Dedifferentiated amniotic fluid mesenchymal stem cell (primary cell): ENCODE data around the gene MDM4.

Source experiments
- DNase-seq: peaks from one replicate; pipeline ENCODE4 v3.0.0-alpha.2; 2016; ENCODE audit errors: extremely low spot score

Gene MDM4

DNA sequence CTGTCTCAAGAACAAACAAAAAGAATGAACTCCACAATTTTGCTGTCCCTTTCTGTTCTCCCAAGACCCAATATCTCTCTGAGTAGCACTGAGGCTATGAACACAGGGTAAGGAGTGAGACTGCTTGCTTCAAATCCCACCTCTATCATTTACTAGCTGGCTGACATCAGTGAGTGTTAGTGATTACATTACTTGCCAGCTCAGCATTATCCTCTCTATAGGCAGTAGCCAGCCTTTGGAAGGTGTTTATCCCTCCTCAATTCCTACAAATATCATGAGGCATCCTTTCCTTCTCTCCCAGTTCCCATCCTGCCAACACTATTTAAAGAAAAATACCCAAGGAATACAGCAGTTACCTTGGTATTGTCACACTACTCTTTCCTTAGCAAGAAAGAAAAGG lies 24.6 kb upstream of the MDM4 start:
- no peak for DNase-seq

DNA sequence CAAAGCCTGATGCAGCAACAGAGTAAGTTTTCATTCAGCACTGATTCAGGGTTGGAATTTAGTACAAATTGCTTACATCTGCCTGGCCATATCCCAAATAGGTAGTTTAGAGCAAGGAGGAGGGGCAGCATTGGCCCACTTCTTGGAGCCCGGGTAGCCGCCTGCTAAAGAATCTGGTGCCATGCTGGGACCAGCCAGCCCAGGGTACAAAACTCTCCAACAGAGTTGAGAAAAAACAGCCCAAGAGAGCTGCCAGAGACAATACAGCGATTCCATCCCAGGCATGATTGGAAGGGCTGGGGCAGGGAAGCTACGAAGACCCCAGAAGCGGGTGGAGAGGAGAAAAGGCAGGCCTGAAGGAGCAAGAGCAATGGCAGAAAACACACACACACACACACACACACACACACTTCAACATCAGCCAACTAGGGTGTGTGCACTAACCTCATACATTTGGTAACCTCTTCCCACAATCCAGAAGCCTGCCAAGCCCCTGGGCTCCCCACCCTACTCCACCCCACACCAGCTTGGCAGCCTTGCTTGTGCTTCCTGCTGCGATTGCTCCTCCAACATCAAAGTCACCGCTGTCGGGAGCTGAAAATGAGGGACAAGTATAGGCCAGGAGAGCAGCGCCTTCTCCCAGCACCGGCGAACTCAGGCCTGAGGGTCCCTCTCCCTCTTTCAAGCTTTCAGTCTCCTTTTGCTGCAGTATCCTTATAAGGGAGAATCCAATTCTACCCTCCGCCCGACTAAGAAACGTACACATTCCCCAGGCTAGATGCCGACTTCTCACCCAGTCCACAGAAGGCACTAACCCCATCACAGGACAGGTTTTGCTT lies 22.8 kb upstream of the MDM4 start:
- DNase-seq: peak; percentile 69

DNA sequence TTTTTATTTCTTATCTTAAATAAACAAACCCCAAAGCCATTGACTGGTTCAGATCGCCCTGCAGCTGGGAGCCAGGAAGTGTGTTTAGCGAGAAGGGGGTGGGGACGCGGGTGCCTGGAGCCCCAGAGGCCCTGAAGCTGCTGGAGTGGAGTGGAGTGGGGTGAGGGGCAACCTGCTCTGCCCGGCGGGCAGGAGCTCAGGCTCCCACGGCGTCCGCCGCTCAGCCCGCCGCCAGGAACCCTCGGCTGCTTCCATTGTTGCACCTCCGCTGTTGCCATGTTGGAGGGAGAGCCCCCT lies 22.3 kb upstream of the MDM4 start:
- no peak for DNase-seq

DNA sequence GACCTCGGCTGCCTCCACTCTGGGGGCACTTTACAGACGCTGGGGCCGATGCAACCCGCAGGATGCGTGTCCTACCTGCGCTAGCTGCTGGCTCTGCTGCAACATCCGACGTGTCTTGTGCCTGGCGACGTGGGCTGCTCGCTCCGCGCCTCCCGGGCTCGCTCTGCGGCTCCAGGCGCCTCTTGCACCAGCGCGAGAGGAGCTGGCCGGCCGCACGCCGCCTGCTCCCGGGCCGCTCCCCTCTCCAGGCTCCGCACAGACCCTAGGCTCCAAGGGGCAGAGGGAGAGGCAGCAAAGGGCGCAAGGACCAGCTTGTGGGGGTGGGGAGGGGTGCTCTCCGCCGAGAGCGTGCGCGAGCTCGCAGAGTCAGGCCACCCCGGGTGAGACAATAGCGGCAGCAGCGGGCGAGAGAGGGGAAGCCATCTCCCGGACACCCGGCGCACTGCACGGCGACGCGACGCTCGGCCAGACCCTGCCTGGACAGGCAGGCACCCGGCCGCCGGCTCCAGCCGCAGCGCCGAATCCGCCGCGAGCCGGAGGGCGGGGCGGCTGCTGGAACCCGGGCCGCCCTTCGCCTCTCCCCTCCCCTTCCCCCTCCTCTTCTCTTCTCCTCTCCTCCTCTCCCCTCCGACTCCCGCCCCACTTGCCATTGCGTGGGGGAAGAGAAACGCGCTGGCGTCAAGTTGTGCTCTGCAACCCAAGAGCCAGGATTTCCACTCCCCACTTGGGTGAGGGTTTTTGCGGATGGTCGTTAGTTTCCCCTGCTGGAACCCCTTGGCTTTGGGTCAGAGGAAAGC lies 21.7 kb upstream of the MDM4 start, which contains the start of gene PIK3C2B:
TSS of gene PIK3C2B (minus strand) at position 525 of the 797 bp plus-strand sequence. CDS start 25,003 bp downstream, outside the sequence.
- peak; percentile 63 for DNase-seq

DNA sequence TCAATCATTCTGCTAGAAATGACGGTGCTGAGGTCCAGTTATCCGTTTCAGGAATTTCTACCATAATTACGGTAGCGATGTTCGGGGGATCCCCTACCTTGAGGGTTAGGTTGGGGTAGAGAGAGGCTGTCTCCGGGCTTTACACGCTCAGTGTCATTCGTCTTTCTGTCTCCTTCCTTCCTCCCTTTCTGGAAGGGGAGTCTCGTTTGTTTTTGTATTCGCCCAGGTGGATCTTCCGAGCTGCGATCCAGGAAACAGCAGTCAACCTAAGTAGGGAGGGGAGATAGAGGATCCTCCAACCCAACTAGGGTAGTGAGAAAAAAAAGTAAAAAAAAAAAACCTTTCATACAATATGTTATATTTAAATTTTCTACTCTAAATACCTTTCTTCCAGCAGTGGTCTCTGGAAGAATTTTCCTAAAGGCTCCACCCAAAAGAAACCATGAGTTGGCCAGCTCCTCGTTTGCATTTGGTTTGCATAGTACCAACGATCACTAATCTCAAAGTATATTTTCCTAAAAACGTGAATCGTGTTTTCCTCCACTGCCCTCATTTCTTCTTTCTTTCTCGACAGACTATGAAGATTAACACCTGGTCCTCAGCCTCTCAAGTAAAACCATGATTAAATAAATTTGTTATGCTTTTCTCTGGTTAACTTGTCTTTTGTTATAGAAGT lies 21.0 kb upstream of the MDM4 start:
- DNase-seq: no peak

DNA sequence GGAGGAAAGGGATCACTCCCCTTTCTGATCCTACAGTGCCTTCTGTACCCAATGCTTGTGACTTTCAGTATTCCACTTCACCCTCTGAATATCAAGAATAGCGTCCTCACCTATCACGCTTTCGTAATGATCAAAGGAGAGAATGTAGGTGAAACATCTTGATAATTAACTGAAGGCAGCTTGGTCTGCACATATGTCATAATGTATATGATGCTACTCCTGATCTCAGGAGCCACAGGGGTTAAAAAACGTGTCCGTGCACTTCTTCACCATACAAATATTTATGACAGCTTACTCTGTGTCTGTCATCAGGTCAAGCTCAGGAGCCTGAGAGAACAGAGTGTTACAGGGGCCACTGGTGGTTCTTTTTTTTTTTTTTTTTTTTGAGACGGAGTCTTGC lies 20.4 kb upstream of the MDM4 start:
- DNase-seq: no peak

DNA sequence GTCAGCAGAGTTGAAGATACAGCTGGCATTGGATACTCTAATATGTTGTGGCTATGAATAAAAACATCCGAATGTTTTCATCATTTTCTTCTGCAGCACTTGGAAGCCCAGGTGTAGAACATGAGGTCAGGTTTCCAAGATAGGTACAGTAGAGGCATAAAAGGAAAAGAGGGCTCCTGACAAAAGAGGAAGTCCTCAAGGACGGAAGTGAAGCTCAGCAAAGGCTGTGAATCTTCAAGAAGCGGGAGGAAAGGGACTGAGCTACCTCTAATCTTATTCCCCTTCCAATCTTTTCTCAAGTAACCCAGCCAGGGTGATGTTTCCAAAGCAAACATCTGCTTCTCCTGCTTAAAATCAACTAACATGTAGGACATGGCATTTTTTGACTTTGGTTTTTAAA lies 17.2 kb upstream of the MDM4 start:
- DNase-seq: no peak

DNA sequence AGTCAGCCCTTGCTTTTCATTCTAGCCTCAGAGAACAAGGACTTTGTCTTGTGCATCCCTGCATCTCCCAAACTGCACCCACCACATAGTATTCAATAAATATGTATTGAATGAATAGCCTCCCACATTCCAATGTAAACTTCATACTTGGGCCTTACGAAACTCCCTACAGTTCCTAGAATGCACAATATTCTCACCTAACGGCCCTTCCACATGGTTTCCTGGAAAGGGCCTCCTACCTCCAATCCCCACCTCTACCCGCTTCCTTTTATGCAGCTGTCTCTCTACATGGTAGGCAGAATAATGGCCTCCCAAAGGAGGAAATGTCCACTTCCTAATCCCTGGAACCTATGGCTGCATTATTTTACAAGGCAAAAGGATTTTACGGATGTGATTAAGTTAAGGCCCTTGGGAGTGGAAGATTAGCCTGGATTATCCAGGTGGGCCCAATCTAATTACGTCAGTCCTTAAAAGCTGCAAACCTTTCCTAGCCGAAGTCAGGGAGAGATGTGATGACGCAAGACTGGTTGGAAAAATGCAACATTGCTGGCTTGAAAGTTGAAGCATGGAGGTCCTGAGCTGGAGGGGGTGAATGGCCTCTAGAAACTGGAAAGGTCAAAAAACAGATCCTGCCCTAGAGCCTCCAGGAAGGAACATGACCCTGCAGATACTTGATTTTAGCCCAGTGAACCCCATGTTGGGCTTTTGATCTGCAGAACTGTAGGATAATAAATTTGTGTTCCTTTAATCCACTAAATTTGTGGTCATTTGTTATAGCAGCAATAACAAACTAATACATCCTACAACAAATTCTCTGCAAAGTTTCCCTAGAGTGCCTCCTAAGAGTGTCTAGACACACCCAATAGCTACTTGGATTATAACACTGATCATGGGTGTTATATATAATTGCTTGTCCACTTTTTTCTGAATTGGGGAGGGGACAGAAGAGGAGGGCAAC lies 16.4 kb upstream of the MDM4 start:
- no peak for DNase-seq

DNA sequence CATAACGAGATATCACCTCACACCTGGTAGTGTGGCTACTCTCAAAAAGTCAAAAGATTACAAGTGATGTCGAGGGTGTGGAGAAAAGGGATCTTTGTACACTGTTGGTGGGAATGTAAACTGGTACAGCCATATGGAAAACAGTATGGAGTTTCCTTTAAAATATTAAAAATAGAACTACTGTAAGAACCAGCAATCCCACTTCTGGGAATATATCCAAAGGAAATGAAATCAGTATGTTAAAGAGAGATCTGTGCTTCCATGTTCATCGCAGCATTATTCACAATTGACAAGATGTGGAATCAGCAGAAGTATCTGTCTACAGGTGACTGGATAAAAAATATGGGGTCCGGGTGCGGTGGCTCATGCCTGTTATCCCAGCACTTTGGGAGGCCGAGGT lies 14.0 kb upstream of the MDM4 start:
- DNase-seq: no peak

DNA sequence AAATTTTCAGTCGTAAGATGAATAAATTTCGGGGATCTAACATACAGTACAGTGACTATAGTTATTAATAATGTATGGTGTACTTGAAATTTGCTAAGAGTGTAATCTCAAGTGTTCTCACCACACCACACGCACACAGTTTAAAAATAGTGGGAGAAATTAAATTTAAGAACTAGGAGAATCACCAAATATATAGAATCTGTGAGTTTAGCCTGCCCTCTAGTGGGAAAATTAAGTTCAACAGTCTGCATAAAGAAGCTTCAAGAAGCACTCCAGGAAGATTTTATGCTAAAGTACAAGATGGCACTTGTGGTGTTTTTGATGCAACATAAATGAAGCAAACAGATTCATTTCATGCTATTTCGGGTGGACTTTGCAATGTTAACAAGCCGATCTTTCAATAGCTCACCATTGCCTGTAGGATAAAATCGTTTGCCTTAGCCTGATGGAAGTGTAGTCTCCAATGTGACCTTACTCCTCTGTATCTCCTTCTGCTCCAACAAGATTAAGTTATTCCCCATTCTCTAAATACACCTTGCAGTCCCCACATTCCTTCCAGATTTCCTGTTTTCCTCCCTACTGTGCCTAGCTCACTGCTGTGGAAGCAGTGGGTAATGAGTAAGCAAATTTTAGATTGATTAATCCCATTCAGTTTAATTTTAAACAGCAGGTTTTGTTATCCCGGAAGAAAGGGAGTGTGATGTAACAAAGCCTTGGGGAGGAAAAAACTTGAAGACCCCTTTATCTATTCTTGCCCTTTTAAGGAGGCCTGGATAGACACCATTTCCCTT lies 12.9 kb upstream of the MDM4 start:
- DNase-seq: peak; percentile 93

DNA sequence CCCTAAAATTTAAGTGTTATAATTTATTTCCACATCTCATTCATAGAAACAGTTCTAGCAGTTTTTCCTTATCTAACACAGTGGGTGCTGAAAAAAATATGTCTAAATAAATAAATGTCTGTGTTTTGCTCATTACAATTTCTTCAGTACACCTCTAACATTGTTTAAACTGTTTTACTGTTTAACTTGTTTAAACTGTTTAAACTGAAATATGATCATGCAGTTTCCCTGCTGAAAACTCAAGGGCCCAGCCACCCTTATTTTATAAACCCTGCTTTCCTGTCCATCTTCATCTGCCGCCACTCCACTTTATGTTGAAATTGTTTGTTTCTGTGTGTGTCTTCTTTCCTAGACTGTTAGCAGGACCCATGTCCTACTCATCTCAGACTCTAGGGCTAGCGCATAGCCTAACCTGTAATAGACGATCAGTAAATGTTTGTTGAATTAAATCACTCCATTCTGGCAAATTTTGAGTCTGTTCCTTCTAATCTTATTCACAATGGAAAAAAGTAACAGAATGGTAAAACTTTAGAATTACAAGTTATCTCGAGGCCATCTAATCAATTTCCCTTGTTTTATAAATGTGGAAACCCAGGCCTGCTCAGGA lies 12.2 kb upstream of the MDM4 start:
- no peak for DNase-seq

DNA sequence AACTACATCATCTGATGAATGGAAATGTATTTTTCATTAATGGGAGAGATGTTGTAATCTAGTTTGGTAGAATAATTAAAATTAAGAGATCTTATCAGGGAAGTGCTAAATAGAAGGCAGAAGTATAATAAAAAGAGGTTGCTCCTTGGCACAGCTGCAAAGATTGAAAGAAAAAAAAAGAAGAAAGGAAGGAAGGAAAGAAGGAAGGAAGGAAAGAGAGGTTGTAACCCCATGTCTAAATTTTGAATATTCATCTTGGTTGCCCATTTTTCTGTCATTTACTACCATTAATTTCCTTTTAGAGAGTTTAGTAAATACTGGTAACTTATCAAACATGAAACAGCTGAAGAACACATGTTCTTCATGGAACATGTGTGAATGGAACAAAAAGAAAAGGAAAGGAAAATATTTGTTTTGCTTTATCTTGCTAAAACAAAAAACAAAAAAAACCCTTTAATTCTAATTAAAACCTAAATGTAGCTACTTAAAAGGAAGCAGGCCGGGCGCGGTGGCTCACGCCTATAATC lies 10.5 kb upstream of the MDM4 start:
- DNase-seq: no peak

DNA sequence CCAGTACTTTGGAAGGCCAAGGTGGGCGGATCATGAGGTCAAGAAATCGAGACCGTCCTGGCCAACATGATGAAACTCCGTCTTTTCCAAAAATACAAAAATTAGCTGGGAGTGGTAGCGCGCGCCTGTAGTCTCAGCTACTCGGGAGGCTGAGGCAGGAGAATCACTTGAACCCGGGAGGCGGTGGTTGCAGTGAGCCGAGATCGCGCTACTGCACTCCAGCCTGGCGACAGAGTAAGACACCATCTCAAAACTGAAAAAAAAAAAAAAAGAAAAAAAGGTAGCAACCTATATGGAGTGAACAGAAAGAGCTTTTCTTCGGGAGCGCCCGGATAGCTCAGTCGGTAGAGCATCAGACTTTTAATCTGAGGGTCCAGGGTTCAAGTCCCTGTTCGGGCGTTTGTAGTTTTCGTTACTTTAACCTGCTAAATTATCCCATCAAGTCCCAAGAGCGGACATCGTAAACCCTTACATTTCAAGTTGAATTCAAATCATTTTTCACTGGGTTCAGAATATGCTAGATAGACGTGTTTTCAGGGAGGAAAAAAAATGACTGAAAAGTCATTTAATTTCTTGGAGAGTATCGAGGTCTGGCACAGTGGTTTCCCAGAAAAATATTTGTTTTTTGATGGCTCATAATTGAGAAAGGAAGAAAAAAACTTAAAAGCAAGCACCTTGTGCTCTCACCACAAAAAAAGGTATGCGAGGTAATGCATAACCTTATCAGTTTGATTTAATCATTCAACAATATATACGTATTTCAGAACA lies 9.8 kb upstream of the MDM4 start:
- peak; percentile 95 for DNase-seq

DNA sequence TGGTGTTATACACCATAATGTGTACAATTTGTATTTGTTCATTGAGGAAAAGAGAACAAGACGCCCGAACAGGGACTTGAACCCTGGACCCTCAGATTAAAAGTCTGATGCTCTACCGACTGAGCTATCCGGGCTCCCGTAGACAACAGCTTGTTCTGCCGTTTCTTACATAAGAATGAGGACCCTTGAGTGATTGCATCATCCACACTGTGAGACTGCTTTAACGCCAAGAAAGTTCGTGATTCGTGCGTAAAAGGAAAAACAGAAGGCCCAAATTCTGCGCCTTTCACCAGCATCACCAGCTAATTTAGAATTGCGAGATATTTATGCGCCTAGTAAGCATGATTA lies 9.3 kb upstream of the MDM4 start:
- DNase-seq: peak; percentile 92

DNA sequence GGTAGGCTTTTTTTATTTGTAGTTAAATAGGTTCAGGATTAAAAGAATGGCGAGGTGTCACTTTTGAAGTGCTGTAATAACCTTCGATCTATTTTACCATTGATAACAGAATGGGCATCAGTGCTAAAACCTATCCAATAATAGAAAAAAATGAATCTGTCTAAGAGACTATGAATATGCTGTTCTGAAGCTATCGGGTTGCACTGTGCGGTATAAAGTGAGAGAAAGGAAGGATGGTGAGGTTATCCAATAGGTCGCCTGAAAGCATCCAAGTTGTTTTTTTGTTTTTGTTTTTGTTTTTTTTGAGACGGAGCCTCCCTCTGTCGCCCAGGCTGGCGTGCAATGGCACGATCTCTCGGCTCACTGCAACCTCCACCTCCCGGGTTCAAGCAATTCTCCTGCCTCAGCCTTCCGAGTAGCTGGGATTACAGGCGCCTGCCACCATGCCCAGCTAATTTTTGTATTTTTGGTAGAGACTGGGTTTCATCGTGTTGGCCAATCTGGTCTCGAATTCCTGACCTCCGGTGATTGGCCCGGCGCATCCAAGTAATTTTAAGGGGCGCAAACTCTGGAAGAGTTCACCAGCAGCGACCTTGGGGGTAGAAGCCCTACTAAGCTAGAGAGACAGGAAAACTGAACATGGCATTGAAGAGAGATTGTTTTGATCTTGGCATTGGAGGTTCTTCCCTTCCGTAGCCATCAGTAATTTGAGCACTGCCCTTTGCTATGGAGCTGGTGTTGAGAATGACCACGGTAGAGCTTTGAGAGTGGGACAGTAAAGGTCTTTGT lies 8.7 kb upstream of the MDM4 start:
- DNase-seq: no peak

DNA sequence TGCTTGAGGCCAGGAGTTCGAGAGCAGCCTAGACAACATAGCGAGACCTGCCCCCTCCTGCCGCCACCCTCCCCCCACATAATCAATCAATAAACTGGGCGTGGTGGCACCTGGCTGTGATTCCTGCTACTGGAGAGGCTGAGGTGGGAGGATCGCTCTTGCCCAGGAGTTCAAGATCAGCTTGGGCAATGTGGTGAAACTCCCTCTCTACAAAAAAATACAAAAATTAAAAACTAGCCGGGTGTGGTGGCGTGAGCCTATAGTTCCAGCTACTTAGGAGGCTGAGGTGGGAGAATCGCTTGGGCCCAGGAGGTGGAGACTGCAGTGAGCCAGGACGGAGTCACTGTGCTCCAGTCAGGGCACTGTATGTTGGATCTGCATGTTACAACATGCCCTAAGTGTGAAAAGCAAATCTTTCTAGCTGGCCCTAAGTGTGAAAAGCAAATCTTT lies 7.0 kb upstream of the MDM4 start:
- DNase-seq: no peak

DNA sequence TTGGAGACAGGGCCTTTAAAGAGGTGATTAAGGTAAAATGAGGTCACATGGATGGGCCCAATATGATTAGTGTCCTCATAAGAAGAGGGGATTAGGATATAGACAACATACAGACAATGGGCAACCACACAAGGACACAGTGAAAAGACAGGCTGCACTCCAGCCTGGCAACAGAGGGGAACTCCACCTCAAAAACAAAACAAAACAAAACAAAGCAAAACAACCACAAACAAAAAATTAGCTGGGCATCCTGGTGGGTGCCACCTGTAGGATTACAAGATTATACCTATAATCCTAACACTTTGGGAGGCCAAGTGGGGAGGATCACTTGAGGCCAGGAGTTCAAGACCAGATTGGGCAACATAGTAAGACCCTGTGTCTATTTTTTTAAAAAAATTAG lies 4.8 kb upstream of the MDM4 start:
- no peak for DNase-seq

DNA sequence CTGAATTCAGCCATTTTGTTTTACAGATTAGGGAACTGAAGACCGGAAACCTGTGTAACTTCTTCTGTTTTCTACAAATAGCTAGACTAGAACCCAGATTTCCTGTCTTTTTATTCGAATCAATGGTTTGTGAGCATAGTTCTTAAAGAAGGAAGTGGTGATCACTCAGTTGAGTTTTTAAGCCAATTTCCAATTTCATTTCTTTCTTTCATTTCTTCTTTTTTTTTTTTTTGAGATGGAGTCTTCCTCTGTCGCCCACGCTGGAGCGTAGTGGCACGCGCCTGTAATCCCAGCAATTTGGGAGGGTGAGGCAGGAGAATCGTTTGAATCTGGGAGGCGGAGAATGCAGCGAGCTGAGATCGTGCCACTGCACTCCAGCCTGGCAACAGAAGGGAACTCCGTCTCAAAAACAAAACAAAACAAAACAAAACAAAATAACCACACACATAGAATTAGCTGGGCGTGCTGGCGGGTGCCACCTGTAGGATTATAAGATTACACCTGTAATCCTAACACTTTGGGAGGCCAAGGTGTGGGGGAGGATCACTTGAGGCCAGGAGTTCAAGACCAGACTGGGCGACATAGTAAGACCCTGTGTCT lies 3.0 kb upstream of the MDM4 start:
- DNase-seq: no peak
